GM18502 (cell line): ENCODE measurements around the gene ADCY6.

ENCODE experiments used
- ATAC-seq: cut with Tn5 transposase; IDR thresholded peaks from one replicate; pipeline ENCODE4 v1.9.1; 2021; ENCODE audit warnings: mild to moderate bottlenecking; ENCODE audit not compliant: unreplicated experiment, poor library complexity

Gene ADCY6

DNA sequence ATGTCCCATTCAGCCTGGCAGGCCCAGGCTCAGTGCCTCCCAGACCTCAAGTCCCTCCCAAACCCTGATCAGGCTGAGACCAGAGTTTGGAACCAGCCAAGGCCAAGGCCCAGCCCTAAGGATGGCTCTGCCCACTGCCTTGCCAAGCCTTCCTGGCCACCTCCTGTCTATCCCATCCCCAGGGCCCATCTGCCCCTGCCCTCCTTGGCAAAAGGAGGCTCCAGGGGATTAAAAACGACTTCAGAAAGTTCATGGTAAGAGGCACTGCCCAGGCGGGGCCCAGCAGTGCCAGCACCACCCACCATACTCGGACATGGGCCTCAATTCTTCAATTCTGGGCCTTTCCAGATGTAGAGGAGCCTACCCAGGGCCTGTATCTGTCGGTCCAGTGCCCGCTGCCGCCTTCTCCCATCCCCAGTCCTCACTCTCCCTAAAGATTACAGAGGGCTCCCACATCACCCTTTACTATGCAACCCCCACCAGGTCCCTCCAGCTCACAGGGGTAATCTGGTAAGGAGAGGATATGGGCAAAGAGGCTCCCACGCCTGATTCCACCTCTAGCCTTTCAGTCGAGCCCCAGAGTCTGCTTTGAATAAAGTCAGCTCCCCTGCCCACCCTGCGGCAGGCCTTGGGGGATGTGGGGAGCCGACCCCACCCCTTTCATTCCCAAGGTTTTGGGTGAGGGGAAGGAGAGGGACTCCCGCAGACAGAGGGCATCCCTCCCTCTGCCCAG lies 932 bp downstream of the ADCY6 start:
- ATAC-seq: no peak

DNA sequence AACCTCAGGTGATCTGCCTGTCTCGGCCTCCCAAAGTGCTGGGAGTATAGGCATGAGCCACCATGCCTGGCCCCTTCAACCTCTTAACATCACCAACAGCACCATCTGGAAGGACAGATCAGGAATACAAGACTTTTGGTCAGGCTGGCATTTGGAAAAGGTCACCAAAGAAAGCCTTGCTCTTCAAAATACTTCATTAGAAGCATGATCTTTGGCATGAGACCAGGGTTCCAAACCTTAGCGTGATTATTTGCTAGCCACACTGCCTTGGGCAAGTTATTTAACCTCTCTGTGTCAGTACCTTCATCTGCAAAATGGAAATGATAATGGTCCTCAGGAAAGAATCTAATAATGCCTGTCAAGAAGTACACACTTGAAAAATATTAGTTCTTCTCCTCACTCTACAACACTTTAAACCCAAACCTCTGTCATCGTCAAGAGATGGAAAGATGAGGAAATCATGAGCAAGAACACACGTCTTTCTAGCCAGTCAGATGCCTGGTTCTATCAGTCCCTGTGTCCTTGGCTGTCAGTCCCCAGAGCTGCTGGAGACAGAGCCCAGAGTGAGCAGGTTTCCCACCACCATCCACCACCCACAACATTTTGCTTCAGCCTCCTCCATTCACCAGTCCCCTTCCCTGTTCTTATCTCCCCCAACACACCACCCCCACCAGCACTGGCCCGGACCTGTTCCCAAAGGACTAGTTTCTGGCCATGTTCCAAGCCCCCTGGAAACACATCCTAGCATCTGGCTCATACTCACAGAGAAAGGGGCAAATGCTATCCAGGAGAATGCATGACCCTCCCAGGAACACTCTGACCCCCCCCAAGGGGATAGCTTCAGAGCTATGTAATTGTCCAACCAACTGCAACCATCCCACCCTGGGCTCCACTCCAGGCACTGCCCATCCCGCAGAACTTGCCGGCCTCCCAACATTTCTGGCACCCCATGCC lies 2.0 kb downstream of the ADCY6 start:
- ATAC-seq: no peak

DNA sequence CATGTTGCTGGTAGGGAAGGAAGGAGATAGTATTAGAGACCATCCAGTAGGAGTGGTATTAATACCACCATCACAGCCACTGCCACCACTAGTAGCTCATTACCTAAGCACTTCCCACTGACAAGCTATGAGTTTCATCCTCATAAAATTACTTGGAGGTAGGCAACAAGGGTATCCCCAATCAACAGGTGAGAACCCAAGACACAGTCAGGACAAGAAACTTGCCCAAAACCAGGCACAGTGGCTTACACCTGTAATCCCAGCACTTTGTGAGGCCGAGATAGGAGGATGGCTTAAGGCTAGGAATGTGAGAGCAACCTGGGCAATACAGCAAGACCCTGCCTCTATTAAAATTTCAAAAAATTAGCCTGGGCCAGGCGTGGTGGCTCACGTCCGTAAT lies 5.5 kb downstream of the ADCY6 start:
- no peak for ATAC-seq

DNA sequence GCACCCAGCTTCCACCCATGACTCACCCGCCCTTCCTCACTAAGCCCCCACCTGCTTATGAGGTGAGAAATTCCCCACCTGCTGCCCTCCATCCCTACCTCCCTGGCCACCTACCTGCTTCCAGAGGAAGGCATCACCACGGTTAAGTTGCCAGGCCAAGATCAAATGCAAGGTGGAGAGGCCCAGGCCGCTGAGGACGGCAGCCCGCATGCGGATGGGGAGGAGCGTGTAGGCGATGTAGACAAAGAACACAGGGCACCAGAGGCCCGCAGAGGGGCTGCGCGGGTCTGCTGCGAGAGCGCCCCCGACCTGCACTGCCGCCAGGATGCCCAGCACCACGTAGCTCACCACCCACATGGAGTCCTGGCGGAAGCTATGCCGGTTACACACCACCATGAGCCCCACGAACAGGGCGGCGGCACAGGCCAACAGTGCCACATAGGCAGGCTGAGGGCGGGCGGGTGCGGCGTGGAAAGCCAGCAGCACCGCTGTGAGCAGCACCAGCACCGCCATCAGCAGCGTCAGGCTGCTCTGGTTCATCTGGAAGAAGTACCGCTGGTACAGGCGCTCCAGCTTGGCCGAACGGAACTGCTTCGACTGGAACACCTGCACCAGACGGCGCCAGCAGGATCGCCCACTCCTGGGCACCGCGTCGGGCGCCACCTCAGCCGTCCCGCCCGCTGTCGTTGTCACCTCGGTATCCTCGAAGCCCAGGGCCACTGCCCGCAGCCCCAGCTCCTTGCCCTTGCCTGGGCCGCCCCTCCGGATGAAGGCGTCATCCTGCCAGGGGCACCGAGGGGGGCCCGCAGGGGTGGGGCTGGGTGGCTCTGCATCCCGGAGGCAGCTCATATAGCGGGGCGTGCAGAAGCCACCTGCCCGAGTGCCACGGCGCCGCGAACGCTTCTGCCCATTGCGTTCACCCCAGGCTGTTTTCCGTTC lies 6.2 kb downstream of the ADCY6 start:
- no peak for ATAC-seq

DNA sequence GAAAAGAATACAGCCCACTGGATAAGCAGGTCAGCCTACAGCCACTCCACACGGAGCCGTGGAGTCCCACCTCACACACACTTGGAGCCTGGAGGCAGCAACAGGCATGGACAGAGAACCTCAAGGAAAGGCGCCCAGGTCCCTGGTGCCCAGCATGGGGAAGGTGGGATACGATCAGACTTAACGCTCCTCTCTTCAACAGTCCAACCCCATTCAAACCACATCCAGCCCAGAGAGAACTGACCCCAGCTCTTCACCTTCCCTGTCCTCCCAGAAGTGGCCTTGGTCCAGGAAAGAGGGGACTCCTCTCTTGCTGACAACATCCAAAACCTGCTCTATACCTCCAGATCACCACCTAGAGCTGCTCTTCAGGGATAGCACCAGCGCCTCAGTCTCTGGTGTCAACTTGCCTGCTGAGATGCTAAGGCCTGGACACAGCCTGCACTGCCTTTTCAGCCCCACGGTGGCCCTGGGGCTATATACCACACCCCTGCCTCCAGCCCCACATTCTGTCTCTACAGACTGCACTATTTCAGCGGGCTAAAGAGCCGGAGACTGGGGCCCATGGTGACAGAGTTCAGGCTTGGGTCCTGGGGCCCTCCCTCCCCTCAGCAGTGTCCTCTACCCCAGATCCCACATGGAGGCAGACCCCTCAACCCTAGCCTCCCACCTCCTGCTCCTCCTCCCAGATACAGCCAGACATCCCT lies 7.0 kb downstream of the ADCY6 start:
- no peak for ATAC-seq

DNA sequence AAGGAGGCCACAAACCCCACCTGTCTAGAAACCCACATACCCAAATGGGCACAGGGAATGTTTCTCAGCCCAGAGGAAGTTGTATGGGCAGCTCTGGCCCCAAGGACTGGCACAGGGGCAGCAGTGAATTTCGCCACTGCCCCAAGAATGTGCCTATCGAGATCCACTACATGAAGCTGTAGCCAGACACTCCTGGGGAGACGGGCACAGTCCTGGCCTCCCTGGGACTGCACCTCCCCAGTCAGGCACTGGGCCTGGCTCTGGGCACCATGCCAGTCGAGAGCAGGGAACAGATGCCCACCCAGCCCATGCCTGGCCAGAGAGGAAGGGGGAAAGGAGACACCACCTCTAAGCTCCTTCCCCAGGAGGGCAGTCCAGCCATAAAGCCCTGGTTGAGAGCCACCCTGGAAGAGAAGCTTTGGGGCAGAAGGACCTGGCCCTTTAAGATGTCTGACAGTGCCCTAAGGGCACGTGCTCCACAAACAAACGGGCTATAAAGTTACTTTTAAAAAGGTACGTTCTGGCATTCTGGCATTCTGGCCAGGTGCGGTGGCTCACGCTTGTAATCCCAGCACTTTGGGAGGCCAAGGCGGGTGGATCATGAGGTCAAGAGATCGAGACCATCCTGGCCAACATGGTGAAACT lies 8.4 kb downstream of the ADCY6 start:
- ATAC-seq: no peak

DNA sequence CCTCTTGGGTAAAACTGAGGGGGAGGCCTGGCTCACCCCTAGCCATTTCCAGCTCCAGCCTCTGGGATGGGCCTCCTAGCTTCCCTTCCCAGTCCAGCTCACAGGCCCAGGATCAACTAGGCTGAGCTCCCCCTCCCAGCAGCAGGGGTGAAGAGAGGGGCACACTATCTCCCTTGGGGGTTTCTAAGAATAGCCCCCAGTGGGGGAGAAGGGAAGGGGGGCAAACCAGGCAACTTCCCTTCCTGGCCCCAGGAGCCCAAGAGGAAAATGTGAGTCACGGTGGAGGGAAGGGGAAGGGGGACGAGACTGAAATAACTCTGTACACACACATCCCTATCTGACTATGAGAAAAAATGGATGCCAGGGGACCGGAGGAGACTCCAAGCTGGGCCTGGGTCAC lies 9.0 kb downstream of the ADCY6 start:
- ATAC-seq: no peak

DNA sequence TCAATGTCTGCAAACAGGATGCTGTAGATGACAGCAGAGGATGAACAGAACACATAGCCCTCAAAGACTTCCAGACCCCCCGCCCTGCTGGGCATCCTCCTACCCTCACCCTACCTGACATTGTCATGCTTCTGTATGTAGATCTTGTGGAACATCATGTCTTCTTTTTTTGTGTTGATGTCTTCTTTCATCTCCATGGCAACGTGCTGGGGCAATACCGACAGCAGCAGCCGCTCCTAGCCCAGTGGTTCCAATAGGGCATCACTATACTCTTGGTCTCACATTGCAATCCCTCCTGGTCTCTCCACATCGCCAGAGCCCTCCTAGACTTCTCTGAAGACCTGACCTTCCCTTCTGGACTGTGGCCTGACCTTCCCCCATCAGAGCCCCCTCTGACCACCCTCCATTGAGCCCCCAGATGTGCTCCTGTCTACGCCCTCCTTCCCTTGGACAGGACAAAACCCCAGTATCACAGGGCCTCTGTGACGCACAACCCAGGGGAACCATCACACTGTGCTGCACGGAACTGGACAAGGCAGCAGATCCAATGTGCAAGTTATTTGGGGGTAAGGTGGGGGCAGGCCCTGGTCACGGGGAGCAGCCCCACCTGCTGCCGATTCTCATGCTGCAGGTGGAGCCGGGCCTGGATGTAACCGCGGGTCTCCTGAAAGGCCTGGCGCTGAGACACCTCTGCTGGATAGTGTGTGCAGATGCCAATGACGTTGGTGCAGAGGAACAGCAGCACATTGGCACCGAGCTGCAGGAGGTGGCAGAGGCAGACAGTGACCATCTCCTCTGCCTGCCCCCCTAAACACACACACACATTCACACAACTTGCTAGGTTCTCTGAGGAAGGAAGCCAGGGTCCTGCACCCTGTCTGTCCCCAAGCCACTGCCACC lies 11.1 kb downstream of the ADCY6 start:
- ATAC-seq: no peak

DNA sequence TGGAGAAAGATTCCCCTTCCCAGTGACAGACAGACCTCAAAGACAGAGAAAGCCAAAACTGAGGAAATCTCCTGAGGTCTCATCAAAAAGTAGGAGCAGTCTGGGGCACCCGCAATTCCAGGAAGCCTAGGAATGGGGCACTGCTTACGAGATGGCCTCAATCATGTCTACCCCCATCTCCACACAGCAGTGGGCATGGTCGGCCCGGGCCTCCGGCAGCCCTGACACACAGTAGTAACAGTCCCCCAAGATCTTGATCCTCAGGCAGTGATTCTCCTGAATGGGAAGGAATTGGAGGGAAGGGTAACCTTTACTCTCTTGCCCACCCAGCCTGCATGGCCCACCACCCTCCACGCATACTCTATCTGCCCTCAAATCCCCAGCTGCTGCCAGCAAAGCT lies 11.9 kb downstream of the ADCY6 start:
- no peak for ATAC-seq

DNA sequence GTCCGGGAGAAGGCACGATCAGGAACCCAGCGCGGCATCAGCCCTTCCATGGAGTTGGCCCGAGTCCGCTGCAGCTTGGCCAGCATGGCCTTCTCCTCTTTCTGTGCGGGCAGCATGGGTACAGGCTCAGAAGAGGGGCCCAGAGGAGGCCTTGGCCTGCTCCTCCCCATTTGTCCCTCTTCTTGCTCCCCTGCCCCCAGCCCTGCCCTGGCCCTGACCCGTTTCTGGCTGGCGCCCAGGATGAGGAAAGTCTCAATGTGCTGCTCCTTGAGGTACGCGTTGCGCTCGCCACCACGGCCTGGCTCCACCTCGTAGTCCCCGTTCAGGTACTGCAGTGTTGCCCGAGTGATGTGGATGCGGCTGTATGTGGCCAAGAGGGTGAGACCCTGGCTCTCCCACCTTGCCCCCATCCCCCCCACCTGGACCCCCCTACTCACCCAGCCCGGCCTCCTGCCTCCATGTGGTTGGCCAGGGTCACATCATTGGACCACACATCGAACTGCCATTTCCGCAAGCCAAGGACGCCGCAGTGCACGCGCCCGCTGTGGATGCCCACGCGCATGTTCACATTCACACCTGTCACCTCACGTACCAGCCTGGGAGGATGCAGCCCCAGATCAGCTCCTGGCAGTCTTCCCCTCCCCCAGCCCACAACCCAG lies 12.8 kb downstream of the ADCY6 start:
- ATAC-seq: no peak

DNA sequence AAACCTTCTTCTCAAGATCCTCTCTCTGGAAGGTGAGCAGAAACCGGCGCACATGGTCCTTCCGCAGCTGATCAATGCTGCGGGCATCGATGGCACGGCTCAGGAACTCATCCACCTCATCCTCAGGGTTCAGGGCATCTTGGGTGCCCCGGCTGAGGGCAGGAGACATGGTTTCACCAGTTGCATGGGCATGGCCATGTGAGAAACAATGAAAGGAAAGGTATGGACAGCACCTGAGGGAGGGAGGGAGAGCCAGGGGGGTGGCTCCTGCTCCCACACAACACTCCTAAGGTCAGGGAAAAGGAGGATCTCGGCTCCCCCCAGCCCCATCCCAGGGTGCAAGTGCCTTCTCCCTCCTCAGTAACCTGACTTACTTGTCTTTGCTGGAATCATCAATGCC lies 13.6 kb downstream of the ADCY6 start:
- no peak for ATAC-seq

DNA sequence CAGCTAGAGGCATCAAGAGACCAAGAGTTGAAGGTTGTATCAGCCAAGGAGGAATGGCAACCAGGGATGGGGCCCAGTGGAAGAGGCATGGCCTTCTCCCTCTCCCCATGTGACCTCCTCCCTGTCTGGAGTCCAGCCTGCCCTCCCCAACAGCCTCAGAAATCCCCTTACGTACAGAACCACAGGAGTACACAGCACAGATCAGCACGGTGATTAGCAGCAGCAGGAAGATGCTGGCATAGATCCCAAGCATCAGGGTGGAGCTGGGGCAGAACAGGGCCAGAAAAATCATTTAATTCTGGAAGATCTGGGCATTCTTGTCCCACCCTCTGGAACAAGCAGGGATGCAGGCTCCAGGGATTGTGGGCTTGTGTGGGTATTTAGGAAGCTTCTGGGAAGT lies 14.4 kb downstream of the ADCY6 start:
- ATAC-seq: no peak

DNA sequence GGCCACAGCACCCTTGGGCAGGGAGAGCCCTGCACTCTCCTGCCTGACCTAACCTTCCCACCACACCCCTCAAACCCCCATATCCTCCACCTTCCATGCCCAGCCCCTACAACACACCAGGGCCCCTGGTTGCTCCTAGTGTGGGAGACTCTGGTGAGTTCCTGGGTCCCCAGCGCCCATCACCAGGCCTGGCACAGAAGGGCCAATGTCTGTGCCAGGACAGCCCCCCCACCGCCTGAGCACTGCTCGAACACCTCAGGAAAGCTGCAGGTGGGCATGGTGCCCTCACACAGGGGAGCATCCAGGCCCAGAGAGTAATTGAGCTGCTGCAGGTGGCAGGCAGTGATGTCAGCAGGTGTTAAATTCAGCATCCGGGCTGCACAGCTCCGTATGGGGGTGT lies 15.2 kb downstream of the ADCY6 start:
- ATAC-seq: no peak

DNA sequence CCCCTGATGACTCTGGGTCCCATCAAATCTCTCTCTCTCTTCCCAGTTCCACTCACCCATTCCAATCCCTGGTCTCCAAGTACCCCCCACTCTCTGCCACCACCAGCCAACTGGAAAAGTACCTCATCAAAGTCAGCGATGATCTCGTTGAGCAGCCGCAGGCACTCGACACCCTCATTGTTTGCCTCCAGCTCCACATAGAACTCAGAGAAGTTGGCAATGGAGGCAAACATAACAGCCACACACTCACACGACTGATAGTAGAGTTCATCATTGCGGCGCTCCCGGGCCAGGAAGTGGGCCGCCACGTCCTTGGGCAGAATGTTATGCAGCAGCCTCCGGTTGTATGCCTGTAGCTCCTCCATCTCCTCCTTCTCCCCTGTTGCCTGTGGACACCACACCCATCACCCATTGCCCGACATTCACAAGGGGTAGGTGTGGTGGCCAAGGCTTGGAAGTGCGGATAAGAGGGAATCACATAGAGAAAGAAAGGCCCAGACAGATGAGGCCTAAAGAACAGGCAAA lies 17.2 kb downstream of the ADCY6 start:
- ATAC-seq: no peak

DNA sequence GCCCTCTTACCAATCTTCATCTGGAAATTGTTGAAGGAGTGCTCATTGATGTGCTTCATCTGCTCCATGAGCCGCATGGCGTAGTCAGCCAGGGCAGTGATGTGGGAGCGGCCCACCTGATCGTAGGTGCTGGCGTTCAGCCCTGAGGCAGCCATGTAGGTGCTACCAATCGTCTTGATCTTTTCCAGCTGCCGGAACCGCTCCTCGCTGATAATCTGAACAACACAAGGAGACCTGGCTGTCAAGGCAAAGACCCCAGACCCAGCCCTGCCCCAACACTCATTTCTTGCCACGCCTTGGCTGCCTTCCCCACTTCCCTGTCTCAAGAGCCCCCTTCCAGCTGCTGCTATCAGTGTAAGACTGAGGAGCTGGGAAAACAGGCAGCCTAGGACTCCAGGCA lies 18.1 kb downstream of the ADCY6 start:
- no peak for ATAC-seq

DNA sequence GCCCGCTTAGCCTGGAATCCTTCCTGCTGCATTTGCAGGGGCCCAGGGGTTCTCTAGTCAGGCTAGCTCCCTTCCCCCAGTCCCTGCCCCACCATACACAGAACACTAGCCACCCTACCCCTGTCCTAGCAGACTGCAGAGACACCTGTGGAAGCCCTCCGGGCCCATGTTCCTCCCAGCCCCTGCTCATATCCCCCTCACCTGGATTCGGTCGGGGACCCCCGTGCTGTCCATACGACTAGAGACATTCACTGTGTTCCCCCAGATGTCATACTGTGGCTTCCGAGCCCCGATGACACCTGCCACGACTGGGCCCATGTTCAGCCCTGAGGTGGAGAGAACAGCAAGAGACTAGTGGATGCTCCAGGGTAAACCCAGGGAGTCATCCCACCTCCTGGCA lies 20.2 kb downstream of the ADCY6 start:
- ATAC-seq: no peak

DNA sequence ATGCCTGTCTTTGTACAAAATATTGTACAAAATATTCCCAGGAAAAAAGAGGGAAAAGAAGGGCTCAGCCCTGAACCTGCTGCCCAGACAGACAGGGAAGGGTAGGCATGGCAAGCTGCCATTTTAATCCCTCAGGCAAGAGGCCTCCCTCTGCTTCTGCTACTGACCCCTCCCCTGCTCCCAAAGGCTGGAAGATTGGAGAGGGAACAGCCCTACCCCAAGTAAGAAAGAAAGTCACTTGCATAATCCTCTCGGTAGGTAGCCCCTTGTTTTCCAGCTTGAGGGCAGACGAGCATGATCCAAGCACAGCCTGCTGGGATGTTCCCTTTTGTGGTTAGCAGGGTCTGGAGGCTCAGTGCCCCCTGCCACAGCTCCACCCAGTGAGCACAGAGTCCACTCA lies 20.7 kb downstream of the ADCY6 start:
- ATAC-seq: no peak

DNA sequence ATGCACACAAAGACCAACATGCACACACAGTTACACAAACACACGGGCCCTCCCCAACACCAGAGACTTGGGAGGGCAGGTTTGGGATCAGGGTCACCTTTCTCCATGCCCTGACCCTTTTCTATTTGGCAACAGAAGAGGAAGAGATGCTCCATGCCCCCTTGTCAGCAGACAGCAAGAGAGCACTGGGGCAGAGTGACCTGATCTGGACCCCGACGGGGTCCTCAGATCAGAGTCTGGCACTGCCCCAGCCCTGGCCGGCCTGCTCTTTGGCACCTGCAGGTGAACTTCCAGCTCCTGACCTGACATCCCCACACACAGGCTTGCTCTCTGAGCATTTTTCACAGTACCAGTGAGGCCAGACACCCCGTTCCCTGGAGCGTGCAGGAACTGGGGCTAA lies 21.4 kb downstream of the ADCY6 start:
- no peak for ATAC-seq
